ENCODE measurements around the gene C11orf52.

DNA sequence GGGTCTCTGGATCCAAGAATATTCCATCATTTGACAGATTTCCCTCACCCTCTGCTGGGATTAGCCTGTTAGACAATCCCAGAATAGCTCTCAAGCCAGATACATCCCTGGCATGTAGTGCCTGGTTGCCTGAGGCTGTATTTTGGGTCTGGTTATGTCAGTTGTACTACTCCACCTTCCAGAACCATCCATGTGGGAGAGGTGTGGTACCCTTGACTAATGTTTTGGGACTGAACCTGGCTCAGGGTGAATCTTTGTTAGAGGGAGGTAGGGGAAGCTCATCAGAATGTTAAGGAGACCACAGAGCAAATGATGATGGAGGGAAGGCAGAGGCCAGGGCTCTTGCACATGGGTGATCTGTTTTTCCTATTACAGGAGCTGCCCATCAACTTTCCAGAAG, 5.2 kb downstream of the C11orf52 start:
- TF ChIP-seq, protein P1, sequence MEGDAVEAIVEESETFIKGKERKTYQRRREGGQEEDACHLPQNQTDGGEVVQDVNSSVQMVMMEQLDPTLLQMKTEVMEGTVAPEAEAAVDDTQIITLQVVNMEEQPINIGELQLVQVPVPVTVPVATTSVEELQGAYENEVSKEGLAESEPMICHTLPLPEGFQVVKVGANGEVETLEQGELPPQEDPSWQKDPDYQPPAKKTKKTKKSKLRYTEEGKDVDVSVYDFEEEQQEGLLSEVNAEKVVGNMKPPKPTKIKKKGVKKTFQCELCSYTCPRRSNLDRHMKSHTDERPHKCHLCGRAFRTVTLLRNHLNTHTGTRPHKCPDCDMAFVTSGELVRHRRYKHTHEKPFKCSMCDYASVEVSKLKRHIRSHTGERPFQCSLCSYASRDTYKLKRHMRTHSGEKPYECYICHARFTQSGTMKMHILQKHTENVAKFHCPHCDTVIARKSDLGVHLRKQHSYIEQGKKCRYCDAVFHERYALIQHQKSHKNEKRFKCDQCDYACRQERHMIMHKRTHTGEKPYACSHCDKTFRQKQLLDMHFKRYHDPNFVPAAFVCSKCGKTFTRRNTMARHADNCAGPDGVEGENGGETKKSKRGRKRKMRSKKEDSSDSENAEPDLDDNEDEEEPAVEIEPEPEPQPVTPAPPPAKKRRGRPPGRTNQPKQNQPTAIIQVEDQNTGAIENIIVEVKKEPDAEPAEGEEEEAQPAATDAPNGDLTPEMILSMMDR (IDR thresholded peaks at IDR 0.05), result no peak
- TF ChIP-seq POLR2A (IDR thresholded peaks at IDR 0.05), result no peak
